Smooth muscle cell (in vitro differentiated cells): ENCODE results near the gene ABHD17C. TPM values are rescaled to one million over a fixed set of nuclear protein-coding genes. Genes with fewer than 3 reads are reported as not detected.

Source experiments
- DNase-seq: peaks from one replicate; lab custom pipeline; 2025; ENCODE audit not compliant: unreplicated experiment; lab: John Stamatoyannopoulos, UW
- H2AFZ ChIP-seq: fragments of 200-600 bp; sonication (generic); 2 replicates; pipeline ENCODE4 v1.6.0; 2016; ENCODE audit warnings: antibody characterized with exemption, low read depth, mild to moderate bottlenecking
- H3F3A ChIP-seq: fragments of 200-600 bp; sonication (generic); 2 replicates; pipeline ENCODE4 v1.6.0; 2017; ENCODE audit warnings: antibody characterized with exemption, low read depth
- H3K27ac ChIP-seq: fragments of 200-600 bp; sonication (generic); 2 replicates; pipeline ENCODE4 v1.5.1; 2016; ENCODE audit warnings: low read depth, mild to moderate bottlenecking
- H3K27me3 ChIP-seq: fragments of 200-600 bp; sonication (generic); 2 replicates; pipeline ENCODE4 v1.6.1; 2016; ENCODE audit warnings: low read depth, mild to moderate bottlenecking
- H3K36me3 ChIP-seq: fragments of 200-600 bp; sonication (generic); 2 replicates; pipeline ENCODE4 v1.5.1; 2016; ENCODE audit warnings: low read depth
- H3K4me1 ChIP-seq: fragments of 200-600 bp; sonication (generic); 2 replicates; pipeline ENCODE4 v1.5.1; 2016; ENCODE audit warnings: low read depth
- H3K4me2 ChIP-seq: fragments of 200-600 bp; sonication (generic); 2 replicates; pipeline ENCODE4 v1.6.0; 2016; ENCODE audit warnings: mild to moderate bottlenecking
- H3K4me3 ChIP-seq: fragments of 200-600 bp; sonication (generic); 2 replicates; pipeline ENCODE4 v1.5.1; 2016; ENCODE audit warnings: mild to moderate bottlenecking
- H3K79me2 ChIP-seq: fragments of 200-600 bp; sonication (generic); 2 replicates; pipeline ENCODE4 v1.6.0; 2016; ENCODE audit warnings: low read depth, mild to moderate bottlenecking
- H3K9ac ChIP-seq: fragments of 200-600 bp; sonication (generic); 2 replicates; pipeline ENCODE4 v1.6.0; 2016; ENCODE audit warnings: low read depth
- H3K9me3 ChIP-seq: fragments of 200-600 bp; sonication (generic); replicated peaks from 2 replicates; pipeline ENCODE4 v1.5.1; 2016; ENCODE audit warnings: low read depth
- H4K20me1 ChIP-seq: fragments of 200-600 bp; sonication (generic); 2 replicates; pipeline ENCODE4 v1.6.0; 2016; ENCODE audit warnings: low read depth
- WGBS: methylation state at CpG from one replicate; pipeline ENCODE4 v1.1.7; 2016; ENCODE audit warnings: low lambda C conversion rate; 5-methylcytosine and 5-hydroxymethylcytosine counted together
- polyA plus RNA-seq: library from polyadenylated mRNA; unstranded; fragments of >200 nt; fragmentation: Nextera tagmentation; extraction: Ambion mirVana; gene quantifications from 2 replicates; pipeline ENCODE4 v1.2.1, GENCODE V29; 2016
- total RNA-seq: library from RNA; depleted of rRNA; stranded (reverse); fragments of >200 nt; gene quantifications from 2 replicates; pipeline ENCODE4 v1.2.3, GENCODE V29; 2014
- TF ChIP-seq, protein P1 (sequence below): fragments of 200-600 bp; sonication (generic); IDR thresholded peaks from 2 replicates; pipeline ENCODE4 v1.5.1; 2017; ENCODE audit warnings: borderline replicate concordance, mild to moderate bottlenecking, antibody characterized with exemption; ENCODE audit not compliant: insufficient read depth, poor library complexity, severe bottlenecking

ABHD17C gene
- total and polyA plus RNA-seq, 2 experiments from 2014 or later: 3.1 to 4.1 TPM

DNA sequence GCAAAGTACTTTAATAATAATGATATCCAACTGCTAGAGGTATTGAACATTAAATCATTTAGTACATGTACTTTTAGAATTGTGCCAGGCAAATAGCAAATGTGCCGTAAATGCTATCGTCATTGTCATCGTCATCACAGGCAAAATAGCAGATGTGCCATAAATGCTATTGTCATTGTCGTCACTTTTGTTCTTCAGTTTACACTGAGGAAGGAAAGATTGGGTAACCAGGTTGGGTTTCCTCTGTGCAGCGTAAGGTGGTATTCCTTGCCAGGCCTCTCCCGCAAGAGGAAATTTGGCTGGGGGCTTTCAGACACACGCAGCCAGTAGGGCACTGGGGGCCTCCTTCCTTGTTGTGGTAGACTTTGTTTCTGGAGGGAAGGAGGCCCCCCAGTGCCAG, 26.4 kb downstream of the ABHD17C start:
- H3K79me2 ChIP-seq: no peaks in the 10 kb centered on the region

DNA sequence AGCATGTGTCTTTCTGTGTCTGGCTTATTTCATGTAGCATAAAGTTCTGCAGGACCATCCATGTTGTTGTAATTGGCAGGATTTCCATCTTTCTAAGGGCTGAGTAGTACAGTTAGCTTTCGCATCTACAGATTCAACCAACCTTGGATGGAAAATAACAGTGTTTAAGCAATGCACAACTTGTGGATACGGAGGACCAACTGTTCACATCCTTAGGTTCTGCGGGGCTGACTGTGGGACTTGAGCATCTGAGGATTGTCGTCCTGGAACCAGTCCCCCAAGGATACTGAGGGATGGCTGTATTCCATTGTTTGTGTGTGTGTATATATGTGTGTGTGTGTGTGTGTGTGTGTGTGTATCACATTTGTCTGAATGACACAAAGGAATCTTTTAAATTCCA, 27.7 kb downstream of the ABHD17C start:
- Histone ChIP-seq H3K27me3 (no peaks in the 10 kb centered on the region), H3K4me1 (no peaks in the 10 kb centered on the region), H3K4me2 (no peak overlapping the region), H3K4me3 (no peak overlapping the region), H3K9ac (no peak overlapping the region), H4K20me1 (peaks cover 11% of the 10 kb centered on the region), H3K36me3 (no peaks in the 10 kb centered on the region), H3K9me3 (no peaks in the 10 kb centered on the region), H3K27ac (no peak overlapping the region), H3F3A (no peaks in the 10 kb centered on the region), H3K79me2 (no peaks in the 10 kb centered on the region), H2AFZ (no peak overlapping the region)
- TF ChIP-seq, protein P1, sequence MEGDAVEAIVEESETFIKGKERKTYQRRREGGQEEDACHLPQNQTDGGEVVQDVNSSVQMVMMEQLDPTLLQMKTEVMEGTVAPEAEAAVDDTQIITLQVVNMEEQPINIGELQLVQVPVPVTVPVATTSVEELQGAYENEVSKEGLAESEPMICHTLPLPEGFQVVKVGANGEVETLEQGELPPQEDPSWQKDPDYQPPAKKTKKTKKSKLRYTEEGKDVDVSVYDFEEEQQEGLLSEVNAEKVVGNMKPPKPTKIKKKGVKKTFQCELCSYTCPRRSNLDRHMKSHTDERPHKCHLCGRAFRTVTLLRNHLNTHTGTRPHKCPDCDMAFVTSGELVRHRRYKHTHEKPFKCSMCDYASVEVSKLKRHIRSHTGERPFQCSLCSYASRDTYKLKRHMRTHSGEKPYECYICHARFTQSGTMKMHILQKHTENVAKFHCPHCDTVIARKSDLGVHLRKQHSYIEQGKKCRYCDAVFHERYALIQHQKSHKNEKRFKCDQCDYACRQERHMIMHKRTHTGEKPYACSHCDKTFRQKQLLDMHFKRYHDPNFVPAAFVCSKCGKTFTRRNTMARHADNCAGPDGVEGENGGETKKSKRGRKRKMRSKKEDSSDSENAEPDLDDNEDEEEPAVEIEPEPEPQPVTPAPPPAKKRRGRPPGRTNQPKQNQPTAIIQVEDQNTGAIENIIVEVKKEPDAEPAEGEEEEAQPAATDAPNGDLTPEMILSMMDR: no peak
- 97% methylated on average over 4 of the region's 4 CpGs for WGBS
- DNase-seq: no peak

More for the DNA sequence above, 26.4 kb downstream of the ABHD17C start:
- H3K4me2 ChIP-seq: no peak overlapping the region
- H4K20me1 ChIP-seq: peaks cover 11% of the 10 kb centered on the region
- H3K9ac ChIP-seq: no peak overlapping the region
- H3K27me3 ChIP-seq: no peaks in the 10 kb centered on the region
- no peak overlapping the region for H2AFZ ChIP-seq
- H3K4me1 ChIP-seq: no peaks in the 10 kb centered on the region
- WGBS: 99% methylated on average over 7 of the region's 7 CpGs
- DNase-seq: no peak
- no peak overlapping the region for H3K27ac ChIP-seq
- TF ChIP-seq, protein P1: no peak
- H3K4me3 ChIP-seq: no peak overlapping the region
- H3K36me3 ChIP-seq: no peaks in the 10 kb centered on the region
- no peaks in the 10 kb centered on the region for H3K9me3 ChIP-seq
- no peaks in the 10 kb centered on the region for H3F3A ChIP-seq

DNA sequence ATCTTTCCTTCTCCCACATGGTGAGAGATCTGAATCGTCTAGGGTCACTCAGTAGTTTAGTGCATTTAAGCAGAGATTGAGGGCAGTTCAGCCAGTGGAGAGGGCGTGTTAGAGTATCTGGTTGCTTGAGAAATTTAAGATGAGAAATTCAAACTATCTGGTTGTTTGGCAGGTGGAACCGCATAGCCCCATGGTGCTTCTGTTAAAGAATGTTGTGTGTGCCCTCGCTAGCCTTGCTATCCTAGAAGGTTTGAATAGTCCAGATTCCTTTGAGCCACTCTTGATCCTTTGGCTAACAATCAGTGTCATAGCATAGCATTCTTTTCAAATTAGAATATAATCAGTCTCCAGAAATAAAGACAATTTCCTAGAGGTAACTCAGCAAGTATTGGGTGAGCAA, 32.1 kb downstream of the ABHD17C start:
- Histone ChIP-seq H3K4me2 (no peak overlapping the region), H3F3A (no peaks in the 10 kb centered on the region), H3K4me3 (no peak overlapping the region), H3K79me2 (no peaks in the 10 kb centered on the region), H3K4me1 (no peaks in the 10 kb centered on the region), H3K9me3 (no peaks in the 10 kb centered on the region), H2AFZ (no peak overlapping the region), H4K20me1 (peaks cover under 1% of the 10 kb centered on the region), H3K9ac (no peak overlapping the region), H3K27ac (no peak overlapping the region), H3K36me3 (no peaks in the 10 kb centered on the region), H3K27me3 (no peaks in the 10 kb centered on the region)
- no peak for DNase-seq
- 69% methylated on average over 4 of the region's 4 CpGs for WGBS
- TF ChIP-seq, protein P1: no peak

DNA sequence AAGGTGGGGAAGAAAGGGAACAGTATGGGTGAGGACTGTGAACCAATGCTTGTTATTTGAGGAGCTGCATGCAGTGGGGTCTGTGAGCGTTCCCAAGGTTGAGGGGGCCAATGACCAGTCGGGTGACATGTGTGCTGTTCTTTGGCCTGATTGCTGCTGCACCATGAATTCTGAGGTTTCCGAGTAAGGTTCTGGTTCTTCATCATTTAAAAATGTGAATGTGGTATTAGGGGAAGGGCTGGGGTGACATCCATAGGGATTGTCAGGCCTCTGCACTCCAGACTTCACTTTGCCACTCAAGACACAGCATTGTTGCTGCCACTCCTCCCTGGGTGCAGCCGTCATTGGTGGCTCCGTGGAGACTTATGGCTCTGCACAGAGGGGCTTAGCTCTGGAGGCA, 32.5 kb downstream of the ABHD17C start:
- WGBS: 95% methylated on average over 5 of the region's 5 CpGs
- TF ChIP-seq, protein P1: no peak
- Histone ChIP-seq H3K4me2 (no peak overlapping the region), H3K4me3 (no peak overlapping the region), H3K27me3 (no peaks in the 10 kb centered on the region), H2AFZ (no peak overlapping the region), H3K27ac (no peak overlapping the region), H3F3A (no peaks in the 10 kb centered on the region), H3K79me2 (no peaks in the 10 kb centered on the region), H3K4me1 (no peaks in the 10 kb centered on the region), H4K20me1 (peaks cover 4% of the 10 kb centered on the region), H3K9me3 (no peaks in the 10 kb centered on the region), H3K9ac (no peak overlapping the region), H3K36me3 (no peaks in the 10 kb centered on the region)
- no peak for DNase-seq
